NAMALWA (cell line): ENCODE measurements around the gene MYBPC1.
"Not testable (repeated sequence)": the region's sequence is repeated elsewhere in the genome, so short reads cannot be mapped to it uniquely, and the experiment has no call there.

ENCODE experiments used
- DNase-seq: peaks from one replicate; pipeline ENCODE4 v3.0.0-alpha.2; 2015; ENCODE audit warnings: low spot score

Gene MYBPC1

GRCh38 chr12:101653503-101653902 lies 58.7 kb downstream of the MYBPC1 start:
- DNase-seq = no peak

- DNase-seq = no peak
Observed at GRCh38 chr12:101654442-101654841, 59.7 kb downstream of the MYBPC1 start.

- no peak for DNase-seq
Observed at GRCh38 chr12:101655393-101655792, 60.6 kb downstream of the MYBPC1 start.

- not testable (repeated sequence) for DNase-seq
Observed at GRCh38 chr12:101660662-101661061, 65.9 kb downstream of the MYBPC1 start.

GRCh38 chr12:101663298-101663697 lies 68.5 kb downstream of the MYBPC1 start:
- no peak for DNase-seq

- no peak for DNase-seq
Observed at GRCh38 chr12:101664992-101665391, 70.2 kb downstream of the MYBPC1 start.

GRCh38 chr12:101666052-101666728 lies 71.4 kb downstream of the MYBPC1 start:
- DNase-seq = no peak

- no peak for DNase-seq
Observed at GRCh38 chr12:101667591-101667990, 72.8 kb downstream of the MYBPC1 start.

- DNase-seq = peak; percentile 80
Observed at GRCh38 chr12:101670007-101670671, 75.4 kb downstream of the MYBPC1 start.

- DNase-seq = peak; percentile 60
Observed at GRCh38 chr12:101671157-101671791, 76.5 kb downstream of the MYBPC1 start.

GRCh38 chr12:101671833-101672232 lies 77.1 kb downstream of the MYBPC1 start:
- peak; percentile 15 for DNase-seq

- DNase-seq = no peak
Observed at GRCh38 chr12:101675555-101675954, 80.8 kb downstream of the MYBPC1 start.

- not testable (repeated sequence) for DNase-seq
Observed at GRCh38 chr12:101676497-101676896, 81.7 kb downstream of the MYBPC1 start.

- DNase-seq = no peak
Observed at GRCh38 chr12:101678081-101678480, 83.3 kb downstream of the MYBPC1 start.

- DNase-seq = no peak
Observed at GRCh38 chr12:101680240-101680639, 85.5 kb downstream of the MYBPC1 start.

GRCh38 chr12:101680647-101681046 lies 85.9 kb downstream of the MYBPC1 start:
- DNase-seq = no peak

GRCh38 chr12:101681627-101682026 lies 86.9 kb downstream of the MYBPC1 start:
- not testable (repeated sequence) for DNase-seq

- no peak for DNase-seq
Observed at GRCh38 chr12:101685092-101685491, 90.3 kb downstream of the MYBPC1 start.

- DNase-seq = no peak
Observed at GRCh38 chr12:101686176-101686575, 91.4 kb downstream of the MYBPC1 start.

GRCh38 chr12:101690544-101691098 lies 95.8 kb downstream of the MYBPC1 start:
- DNase-seq = no peak

- DNase-seq = no peak
Observed at GRCh38 chr12:101691503-101692096, 96.8 kb downstream of the MYBPC1 start.

GRCh38 chr12:101694297-101694848 lies 99.6 kb downstream of the MYBPC1 start:
- DNase-seq = no peak
